PC-3 (cell line): ENCODE results near the gene KCNK18.

ENCODE experiments used
- EZH2 ChIP-seq: fragments of 300-600 bp; sonication (generic); IDR thresholded peaks from one replicate; pipeline ENCODE4 v1.6.1; 2017; ENCODE audit warnings: antibody characterized with exemption, mild to moderate bottlenecking, low read length; ENCODE audit not compliant: unreplicated experiment
- EZH2phosphoT487 ChIP-seq: fragments of 300-600 bp; sonication (generic); IDR thresholded peaks from 2 replicates; pipeline ENCODE4 v1.6.1; 2018; ENCODE audit warnings: mild to moderate bottlenecking, antibody characterized with exemption, low read length, borderline replicate concordance
- TF ChIP-seq, protein P1 (sequence below): fragments of 300-600 bp; sonication (generic); conservative IDR thresholded peaks from 2 replicates; pipeline ENCODE4 v1.5.1; 2017; ENCODE audit warnings: antibody characterized with exemption, low read depth, mild to moderate bottlenecking, low read length

DNA sequence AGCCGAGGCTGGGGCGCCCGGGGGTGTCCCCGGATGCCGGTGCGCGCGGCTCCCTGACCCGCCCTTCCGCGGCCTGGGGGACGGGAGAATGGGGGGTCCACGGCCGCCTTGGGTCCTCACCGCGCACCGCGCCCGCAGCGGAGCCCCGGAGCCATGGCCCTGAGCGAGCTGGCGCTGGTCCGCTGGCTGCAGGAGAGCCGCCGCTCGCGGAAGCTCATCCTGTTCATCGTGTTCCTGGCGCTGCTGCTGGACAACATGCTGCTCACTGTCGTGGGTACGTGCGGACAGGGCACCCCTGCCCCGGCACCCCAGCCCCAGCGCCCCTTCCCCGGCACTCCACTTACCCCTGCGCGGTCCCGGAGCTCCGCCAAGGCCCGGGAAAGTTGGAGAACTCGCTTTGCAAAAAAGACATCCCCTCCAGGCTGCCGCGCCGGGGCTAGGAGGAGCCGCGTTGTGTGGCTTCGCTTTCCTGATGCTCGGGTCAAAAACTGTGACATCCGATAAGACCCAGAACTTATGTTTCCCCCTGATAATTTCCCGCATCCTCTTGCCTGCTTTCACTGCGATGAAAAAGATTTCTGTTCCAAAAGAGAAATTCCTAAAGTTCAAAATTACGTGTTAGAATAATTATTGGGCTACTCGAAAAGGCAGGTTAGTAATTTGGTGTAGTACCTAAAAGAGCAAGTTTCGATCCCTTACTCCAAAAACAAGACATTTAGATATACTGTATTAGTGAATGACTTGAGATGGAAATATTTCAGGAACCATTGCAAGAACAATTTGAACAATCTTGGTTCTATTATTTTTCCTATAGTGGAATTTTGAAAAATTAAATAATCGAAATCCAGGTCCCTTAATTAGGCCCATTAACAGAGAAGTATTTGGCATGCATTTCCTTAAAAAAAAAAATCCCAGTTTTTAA lies 44.5 kb downstream of the KCNK18 start:
- TF ChIP-seq, protein P1, sequence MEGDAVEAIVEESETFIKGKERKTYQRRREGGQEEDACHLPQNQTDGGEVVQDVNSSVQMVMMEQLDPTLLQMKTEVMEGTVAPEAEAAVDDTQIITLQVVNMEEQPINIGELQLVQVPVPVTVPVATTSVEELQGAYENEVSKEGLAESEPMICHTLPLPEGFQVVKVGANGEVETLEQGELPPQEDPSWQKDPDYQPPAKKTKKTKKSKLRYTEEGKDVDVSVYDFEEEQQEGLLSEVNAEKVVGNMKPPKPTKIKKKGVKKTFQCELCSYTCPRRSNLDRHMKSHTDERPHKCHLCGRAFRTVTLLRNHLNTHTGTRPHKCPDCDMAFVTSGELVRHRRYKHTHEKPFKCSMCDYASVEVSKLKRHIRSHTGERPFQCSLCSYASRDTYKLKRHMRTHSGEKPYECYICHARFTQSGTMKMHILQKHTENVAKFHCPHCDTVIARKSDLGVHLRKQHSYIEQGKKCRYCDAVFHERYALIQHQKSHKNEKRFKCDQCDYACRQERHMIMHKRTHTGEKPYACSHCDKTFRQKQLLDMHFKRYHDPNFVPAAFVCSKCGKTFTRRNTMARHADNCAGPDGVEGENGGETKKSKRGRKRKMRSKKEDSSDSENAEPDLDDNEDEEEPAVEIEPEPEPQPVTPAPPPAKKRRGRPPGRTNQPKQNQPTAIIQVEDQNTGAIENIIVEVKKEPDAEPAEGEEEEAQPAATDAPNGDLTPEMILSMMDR: no peak
- TF ChIP-seq EZH2phosphoT487 (no peak), EZH2 (no peak)
